WTC11 (cell line): ENCODE results near the gene GASK1A. TPM values are rescaled to one million over a fixed set of nuclear protein-coding genes. Genes with fewer than 3 reads are reported as not detected.

Source experiments
- ATAC-seq: fragments of 200-7000 bp; cut with Tn5 transposase; 2 replicates; pipeline ENCODE4 v1.10.0; 2021; ENCODE audit warnings: mild to moderate bottlenecking, moderate library complexity
- CTCF ChIA-PET: fragments of 300-600 bp; sonication (Branson Sonifier 250); formaldehyde crosslinking; loops from one replicate; lab custom pipeline; 2021; ENCODE audit warnings: antibody characterized with exemption; lab: Charles Lee
- POLR2A ChIA-PET: fragments of 350-600 bp; sonication (Branson Sonifier 250); formaldehyde crosslinking; loops from one replicate; lab custom pipeline; 2021; ENCODE audit warnings: antibody characterized with exemption; lab: Charles Lee
- DNase-seq: peaks from one replicate; pipeline ENCODE4 v3.0.0; 2021; ENCODE audit warnings: low spot score
- H3K27ac Mint-ChIP-seq: 2 replicates; pipeline ENCODE4 v1.8.0; 2021; ENCODE audit warnings: mixed read lengths
- H3K27me3 Mint-ChIP-seq: 2 replicates; pipeline ENCODE4 v1.8.0; 2021; ENCODE audit warnings: low read depth, mild to moderate bottlenecking, moderate library complexity, mixed read lengths
- H3K36me3 Mint-ChIP-seq: 2 replicates; pipeline ENCODE4 v1.8.0; 2021; ENCODE audit warnings: mixed read lengths
- H3K4me1 Mint-ChIP-seq: 2 replicates; pipeline ENCODE4 v1.8.0; 2022; ENCODE audit warnings: mixed read lengths
- H3K4me3 Mint-ChIP-seq: 2 replicates; pipeline ENCODE4 v1.8.0; 2021; ENCODE audit warnings: mild to moderate bottlenecking, moderate library complexity, mixed read lengths
- H3K9me3 Mint-ChIP-seq: 2 replicates; pipeline ENCODE4 v1.8.0; 2021; ENCODE audit warnings: mixed read lengths
- ELF4 ChIP-seq: sonication (generic); formaldehyde crosslinking; IDR thresholded peaks from 2 replicates; pipeline ENCODE4 v1.8.1; 2022; ENCODE audit warnings: low read depth, mild to moderate bottlenecking, moderate library complexity, missing genetic modification reagents
- EMX1 ChIP-seq: fragments of 250-450 bp; sonication (Bioruptor Pico); IDR thresholded peaks from 2 replicates; pipeline ENCODE4 v1.8.0; 2021; ENCODE audit warnings: mild to moderate bottlenecking
- FOXJ3 ChIP-seq: sonication (generic); formaldehyde crosslinking; IDR thresholded peaks from 2 replicates; pipeline ENCODE4 v1.9.0; 2021; ENCODE audit warnings: missing genetic modification reagents, mild to moderate bottlenecking, borderline replicate concordance
- GABPB1 ChIP-seq: sonication (generic); formaldehyde crosslinking; IDR thresholded peaks from 2 replicates; pipeline ENCODE4 v1.8.1; 2023; ENCODE audit warnings: mild to moderate bottlenecking, missing genetic modification reagents
- HMGA2 ChIP-seq: fragments of 250-450 bp; sonication (Bioruptor Pico); IDR thresholded peaks from 2 replicates; pipeline ENCODE4 v1.4.0; 2021; ENCODE audit warnings: mild to moderate bottlenecking, moderate library complexity
- MYBL2 ChIP-seq: sonication (generic); formaldehyde crosslinking; IDR thresholded peaks from 2 replicates; pipeline ENCODE4 v1.8.1; 2023; ENCODE audit warnings: mild to moderate bottlenecking, moderate library complexity, missing genetic modification reagents
- NFYB ChIP-seq: sonication (generic); formaldehyde crosslinking; conservative IDR thresholded peaks from 2 replicates; pipeline ENCODE4 v1.8.0; 2022; ENCODE audit warnings: low read depth, missing genetic modification reagents
- NR2C2 ChIP-seq: sonication (generic); formaldehyde crosslinking; IDR thresholded peaks from 2 replicates; pipeline ENCODE4 v1.8.0; 2022; ENCODE audit warnings: mild to moderate bottlenecking, missing genetic modification reagents
- NR3C1 ChIP-seq: sonication (generic); formaldehyde crosslinking; conservative IDR thresholded peaks from 2 replicates; pipeline ENCODE4 v1.8.1; 2023; ENCODE audit warnings: low read depth, mild to moderate bottlenecking, missing genetic modification reagents
- PRRX2 ChIP-seq: fragments of 250-450 bp; sonication (Bioruptor Pico); IDR thresholded peaks from 2 replicates; pipeline ENCODE4 v1.8.0; 2021; ENCODE audit warnings: mild to moderate bottlenecking
- SP1 ChIP-seq: sonication (generic); formaldehyde crosslinking; conservative IDR thresholded peaks from 2 replicates; pipeline ENCODE4 v1.8.1; 2022; ENCODE audit warnings: missing genetic modification reagents
- ZNF219 ChIP-seq: sonication (generic); formaldehyde crosslinking; IDR thresholded peaks from 2 replicates; pipeline ENCODE4 v1.8.0; 2023; ENCODE audit warnings: missing genetic modification reagents, mild to moderate bottlenecking, borderline replicate concordance
- total RNA-seq: library from RNA; stranded (reverse); gene quantifications from 3 replicates; pipeline ENCODE4 v1.2.3, GENCODE V29; 2021
- TF ChIP-seq, protein P1 (sequence below): sonication (generic); formaldehyde crosslinking; IDR thresholded peaks from 2 replicates; pipeline ENCODE4 v1.8.1; 2023; ENCODE audit warnings: mild to moderate bottlenecking, missing genetic modification reagents
- TF ChIP-seq, protein P2 (sequence below): sonication (generic); formaldehyde crosslinking; IDR thresholded peaks from 2 replicates; pipeline ENCODE4 v1.8.1; 2022; ENCODE audit warnings: low read depth, mild to moderate bottlenecking, moderate library complexity, missing genetic modification reagents, borderline replicate concordance
- TF ChIP-seq, protein P3 (sequence below): sonication (generic); formaldehyde crosslinking; IDR thresholded peaks from 2 replicates; pipeline ENCODE4 v1.8.1; 2023; ENCODE audit warnings: mild to moderate bottlenecking, moderate library complexity, missing genetic modification reagents
- TF ChIP-seq, protein P4 (sequence below): sonication (generic); formaldehyde crosslinking; IDR thresholded peaks from 2 replicates; pipeline ENCODE4 v1.8.0; 2022; ENCODE audit warnings: mild to moderate bottlenecking, missing genetic modification reagents
- TF ChIP-seq, protein P5 (sequence below): sonication (generic); formaldehyde crosslinking; IDR thresholded peaks from 2 replicates; pipeline ENCODE4 v1.8.1; 2023; ENCODE audit warnings: mild to moderate bottlenecking, missing genetic modification reagents
- TF ChIP-seq, protein P6 (sequence below): fragments of 250-450 bp; sonication (Bioruptor Pico); IDR thresholded peaks from 2 replicates; pipeline ENCODE4 v1.9.0; 2021; ENCODE audit warnings: mild to moderate bottlenecking, borderline replicate concordance

Gene GASK1A
- total RNA-seq, 1 experiment from 2014 or later: 9.6 TPM

DNA sequence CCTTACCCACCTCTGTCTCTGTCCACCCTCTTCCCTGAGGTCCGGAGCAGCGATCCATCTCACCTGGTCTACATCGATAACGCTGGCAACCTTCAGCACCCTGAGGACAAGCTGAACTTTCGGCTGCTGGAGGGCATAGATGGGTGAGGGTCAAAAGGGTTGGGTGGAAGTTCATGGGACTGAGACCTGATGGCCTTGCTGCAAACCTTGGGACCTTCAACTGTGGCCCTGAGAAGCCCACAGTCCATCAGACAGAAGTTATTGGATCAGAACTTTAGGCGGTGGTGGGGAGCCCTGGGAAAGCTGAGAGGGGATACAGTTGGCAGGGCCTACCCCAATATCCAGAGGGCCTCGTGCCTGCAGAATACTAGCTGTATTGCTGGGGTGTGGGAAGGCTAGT, 76.3 kb downstream of the GASK1A start (continued):
- TF ChIP-seq ELF4 (CRISPR knock-in tag) (no peak), MYBL2 (no peak), SP1 (CRISPR knock-in tag) (no peak), NR2C2 (CRISPR knock-in tag) (no peak)
- TF ChIP-seq, protein P1, sequence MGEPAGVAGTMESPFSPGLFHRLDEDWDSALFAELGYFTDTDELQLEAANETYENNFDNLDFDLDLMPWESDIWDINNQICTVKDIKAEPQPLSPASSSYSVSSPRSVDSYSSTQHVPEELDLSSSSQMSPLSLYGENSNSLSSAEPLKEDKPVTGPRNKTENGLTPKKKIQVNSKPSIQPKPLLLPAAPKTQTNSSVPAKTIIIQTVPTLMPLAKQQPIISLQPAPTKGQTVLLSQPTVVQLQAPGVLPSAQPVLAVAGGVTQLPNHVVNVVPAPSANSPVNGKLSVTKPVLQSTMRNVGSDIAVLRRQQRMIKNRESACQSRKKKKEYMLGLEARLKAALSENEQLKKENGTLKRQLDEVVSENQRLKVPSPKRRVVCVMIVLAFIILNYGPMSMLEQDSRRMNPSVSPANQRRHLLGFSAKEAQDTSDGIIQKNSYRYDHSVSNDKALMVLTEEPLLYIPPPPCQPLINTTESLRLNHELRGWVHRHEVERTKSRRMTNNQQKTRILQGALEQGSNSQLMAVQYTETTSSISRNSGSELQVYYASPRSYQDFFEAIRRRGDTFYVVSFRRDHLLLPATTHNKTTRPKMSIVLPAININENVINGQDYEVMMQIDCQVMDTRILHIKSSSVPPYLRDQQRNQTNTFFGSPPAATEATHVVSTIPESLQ (CRISPR knock-in tag): no peak
- TF ChIP-seq, protein P2, sequence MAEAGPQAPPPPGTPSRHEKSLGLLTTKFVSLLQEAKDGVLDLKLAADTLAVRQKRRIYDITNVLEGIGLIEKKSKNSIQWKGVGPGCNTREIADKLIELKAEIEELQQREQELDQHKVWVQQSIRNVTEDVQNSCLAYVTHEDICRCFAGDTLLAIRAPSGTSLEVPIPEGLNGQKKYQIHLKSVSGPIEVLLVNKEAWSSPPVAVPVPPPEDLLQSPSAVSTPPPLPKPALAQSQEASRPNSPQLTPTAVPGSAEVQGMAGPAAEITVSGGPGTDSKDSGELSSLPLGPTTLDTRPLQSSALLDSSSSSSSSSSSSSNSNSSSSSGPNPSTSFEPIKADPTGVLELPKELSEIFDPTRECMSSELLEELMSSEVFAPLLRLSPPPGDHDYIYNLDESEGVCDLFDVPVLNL (CRISPR knock-in tag): no peak

DNA sequence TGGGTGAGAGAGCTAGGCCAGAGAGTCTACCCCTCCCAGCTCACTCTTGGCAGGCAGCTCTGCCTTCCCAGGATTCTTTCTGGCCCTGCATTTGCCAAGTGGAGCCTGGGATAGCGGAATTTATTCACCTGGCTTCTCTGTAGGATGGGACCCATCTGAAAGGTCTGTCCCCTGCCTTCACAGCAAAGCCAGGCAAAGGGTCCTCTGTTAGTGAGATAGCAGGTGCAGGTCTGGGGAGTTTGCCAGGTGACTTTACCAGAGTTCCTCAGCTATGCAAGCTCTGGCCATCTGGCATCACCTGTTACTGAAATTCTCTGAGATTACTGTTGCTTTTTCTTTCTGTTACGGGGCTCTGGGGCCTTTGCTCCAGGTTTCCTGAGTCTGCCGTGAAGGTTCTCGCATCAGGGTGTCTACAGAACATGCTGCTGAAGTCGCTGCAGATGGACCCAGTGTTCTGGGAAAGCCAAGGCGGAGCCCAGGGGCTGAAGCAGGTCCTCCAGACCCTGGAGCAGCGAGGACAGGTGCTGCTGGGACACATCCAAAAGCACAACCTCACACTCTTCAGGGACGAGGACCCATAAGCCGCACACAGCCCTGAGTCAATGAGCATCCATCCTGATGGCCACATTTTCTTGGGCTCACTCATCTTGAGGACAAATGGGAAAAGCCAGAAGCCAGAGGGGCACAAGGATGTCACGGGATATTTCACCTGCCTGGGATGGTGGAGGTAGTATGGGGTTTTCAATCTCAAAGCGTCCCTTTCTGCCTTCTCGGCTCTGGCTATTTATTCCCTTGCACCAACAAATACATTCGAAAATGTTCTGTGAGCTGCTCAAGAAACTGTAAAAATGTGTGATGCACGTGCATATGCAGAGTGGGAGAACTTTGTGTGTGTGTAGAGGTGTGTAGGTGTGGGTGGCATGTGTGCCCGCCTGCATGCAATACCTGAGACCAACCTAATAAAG, 77.0 kb downstream of the GASK1A start:
- POLR2A ChIA-PET: no interaction called here
- no peak for ATAC-seq
- Mint-ChIP-seq H3K36me3 (peaks cover 7% of the 10 kb centered on the region; the same call in 1 of the 2 replicates), H3K4me1 (no peaks in the 10 kb centered on the region), H3K27me3 (peaks cover 2% of the 10 kb centered on the region; the same call in 1 of the 2 replicates), H3K27ac (no peak overlapping the region), H3K4me3 (no peak overlapping the region), H3K9me3 (peaks cover 27% of the 10 kb centered on the region)
- no peak for DNase-seq
- CTCF ChIA-PET: interaction anchor here (0.6 to 1.6 kb wide), 4 partner anchors 15 to 100 kb away, joined by 3 to 4 read pairs (median 4); no protein-coding TSS in a partner anchor
- TF ChIP-seq, protein P2 (CRISPR knock-in tag): no peak
- TF ChIP-seq EMX1 (no peak), HMGA2 (CRISPR knock-in tag) (no peak), GABPB1 (no peak), PRRX2 (CRISPR knock-in tag) (no peak), NR3C1 (CRISPR knock-in tag) (no peak), NFYB (CRISPR knock-in tag) (no peak), FOXJ3 (CRISPR knock-in tag) (no peak), ZNF219 (no peak)
- TF ChIP-seq, protein P3, sequence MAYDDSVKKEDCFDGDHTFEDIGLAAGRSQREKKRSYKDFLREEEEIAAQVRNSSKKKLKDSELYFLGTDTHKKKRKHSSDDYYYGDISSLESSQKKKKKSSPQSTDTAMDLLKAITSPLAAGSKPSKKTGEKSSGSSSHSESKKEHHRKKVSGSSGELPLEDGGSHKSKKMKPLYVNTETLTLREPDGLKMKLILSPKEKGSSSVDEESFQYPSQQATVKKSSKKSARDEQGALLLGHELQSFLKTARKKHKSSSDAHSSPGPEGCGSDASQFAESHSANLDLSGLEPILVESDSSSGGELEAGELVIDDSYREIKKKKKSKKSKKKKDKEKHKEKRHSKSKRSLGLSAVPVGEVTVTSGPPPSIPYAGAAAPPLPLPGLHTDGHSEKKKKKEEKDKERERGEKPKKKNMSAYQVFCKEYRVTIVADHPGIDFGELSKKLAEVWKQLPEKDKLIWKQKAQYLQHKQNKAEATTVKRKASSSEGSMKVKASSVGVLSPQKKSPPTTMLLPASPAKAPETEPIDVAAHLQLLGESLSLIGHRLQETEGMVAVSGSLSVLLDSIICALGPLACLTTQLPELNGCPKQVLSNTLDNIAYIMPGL (CRISPR knock-in tag): no peak
- TF ChIP-seq, protein P4, sequence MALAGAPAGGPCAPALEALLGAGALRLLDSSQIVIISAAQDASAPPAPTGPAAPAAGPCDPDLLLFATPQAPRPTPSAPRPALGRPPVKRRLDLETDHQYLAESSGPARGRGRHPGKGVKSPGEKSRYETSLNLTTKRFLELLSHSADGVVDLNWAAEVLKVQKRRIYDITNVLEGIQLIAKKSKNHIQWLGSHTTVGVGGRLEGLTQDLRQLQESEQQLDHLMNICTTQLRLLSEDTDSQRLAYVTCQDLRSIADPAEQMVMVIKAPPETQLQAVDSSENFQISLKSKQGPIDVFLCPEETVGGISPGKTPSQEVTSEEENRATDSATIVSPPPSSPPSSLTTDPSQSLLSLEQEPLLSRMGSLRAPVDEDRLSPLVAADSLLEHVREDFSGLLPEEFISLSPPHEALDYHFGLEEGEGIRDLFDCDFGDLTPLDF: no peak
- TF ChIP-seq, protein P5, sequence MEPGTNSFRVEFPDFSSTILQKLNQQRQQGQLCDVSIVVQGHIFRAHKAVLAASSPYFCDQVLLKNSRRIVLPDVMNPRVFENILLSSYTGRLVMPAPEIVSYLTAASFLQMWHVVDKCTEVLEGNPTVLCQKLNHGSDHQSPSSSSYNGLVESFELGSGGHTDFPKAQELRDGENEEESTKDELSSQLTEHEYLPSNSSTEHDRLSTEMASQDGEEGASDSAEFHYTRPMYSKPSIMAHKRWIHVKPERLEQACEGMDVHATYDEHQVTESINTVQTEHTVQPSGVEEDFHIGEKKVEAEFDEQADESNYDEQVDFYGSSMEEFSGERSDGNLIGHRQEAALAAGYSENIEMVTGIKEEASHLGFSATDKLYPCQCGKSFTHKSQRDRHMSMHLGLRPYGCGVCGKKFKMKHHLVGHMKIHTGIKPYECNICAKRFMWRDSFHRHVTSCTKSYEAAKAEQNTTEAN: no peak
- TF ChIP-seq, protein P6, sequence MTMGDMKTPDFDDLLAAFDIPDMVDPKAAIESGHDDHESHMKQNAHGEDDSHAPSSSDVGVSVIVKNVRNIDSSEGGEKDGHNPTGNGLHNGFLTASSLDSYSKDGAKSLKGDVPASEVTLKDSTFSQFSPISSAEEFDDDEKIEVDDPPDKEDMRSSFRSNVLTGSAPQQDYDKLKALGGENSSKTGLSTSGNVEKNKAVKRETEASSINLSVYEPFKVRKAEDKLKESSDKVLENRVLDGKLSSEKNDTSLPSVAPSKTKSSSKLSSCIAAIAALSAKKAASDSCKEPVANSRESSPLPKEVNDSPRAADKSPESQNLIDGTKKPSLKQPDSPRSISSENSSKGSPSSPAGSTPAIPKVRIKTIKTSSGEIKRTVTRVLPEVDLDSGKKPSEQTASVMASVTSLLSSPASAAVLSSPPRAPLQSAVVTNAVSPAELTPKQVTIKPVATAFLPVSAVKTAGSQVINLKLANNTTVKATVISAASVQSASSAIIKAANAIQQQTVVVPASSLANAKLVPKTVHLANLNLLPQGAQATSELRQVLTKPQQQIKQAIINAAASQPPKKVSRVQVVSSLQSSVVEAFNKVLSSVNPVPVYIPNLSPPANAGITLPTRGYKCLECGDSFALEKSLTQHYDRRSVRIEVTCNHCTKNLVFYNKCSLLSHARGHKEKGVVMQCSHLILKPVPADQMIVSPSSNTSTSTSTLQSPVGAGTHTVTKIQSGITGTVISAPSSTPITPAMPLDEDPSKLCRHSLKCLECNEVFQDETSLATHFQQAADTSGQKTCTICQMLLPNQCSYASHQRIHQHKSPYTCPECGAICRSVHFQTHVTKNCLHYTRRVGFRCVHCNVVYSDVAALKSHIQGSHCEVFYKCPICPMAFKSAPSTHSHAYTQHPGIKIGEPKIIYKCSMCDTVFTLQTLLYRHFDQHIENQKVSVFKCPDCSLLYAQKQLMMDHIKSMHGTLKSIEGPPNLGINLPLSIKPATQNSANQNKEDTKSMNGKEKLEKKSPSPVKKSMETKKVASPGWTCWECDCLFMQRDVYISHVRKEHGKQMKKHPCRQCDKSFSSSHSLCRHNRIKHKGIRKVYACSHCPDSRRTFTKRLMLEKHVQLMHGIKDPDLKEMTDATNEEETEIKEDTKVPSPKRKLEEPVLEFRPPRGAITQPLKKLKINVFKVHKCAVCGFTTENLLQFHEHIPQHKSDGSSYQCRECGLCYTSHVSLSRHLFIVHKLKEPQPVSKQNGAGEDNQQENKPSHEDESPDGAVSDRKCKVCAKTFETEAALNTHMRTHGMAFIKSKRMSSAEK (CRISPR knock-in tag): no peak
